Anterior cingulate cortex (tissue), 58 donors: Measurements from ENCODE around the gene PTPRN2.

Source experiments
- DNase-seq, 58 donors: peaks; one replicate each; lab custom pipeline; 2025; lab: John Stamatoyannopoulos, UW

The PTPRN2 gene

GRCh38 chr7:157725312-157725711 lies 862.3 kb downstream of the PTPRN2 start:
- peak in 1 of 58 donors; percentile 12 for DNase-seq

DNA sequence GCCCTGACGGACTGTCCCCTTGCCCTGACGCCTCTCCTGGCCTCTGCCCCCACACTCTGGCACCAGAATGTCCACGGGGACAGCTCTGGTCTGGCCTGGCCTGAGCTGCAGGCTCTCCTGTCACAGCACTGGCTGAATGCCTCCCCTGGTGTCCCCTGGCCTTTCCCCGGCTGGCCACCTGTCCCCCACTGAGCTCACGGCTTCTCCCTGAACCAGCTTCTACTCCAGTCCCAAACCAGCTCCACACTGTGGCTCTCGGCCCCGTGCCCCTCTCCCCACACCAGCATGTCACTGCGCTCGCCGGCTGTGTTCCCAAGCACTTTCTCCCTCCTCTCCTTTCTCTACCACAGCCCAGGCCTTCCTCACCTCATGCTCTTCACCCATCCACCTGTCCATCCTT lies 864.4 kb downstream of the PTPRN2 start:
- no peak for DNase-seq

- DNase-seq: peak in 3 of 58 donors; percentile 5 to 50 (median 29)
Observed at GRCh38 chr7:157722137-157723060, 865.2 kb downstream of the PTPRN2 start.

DNA sequence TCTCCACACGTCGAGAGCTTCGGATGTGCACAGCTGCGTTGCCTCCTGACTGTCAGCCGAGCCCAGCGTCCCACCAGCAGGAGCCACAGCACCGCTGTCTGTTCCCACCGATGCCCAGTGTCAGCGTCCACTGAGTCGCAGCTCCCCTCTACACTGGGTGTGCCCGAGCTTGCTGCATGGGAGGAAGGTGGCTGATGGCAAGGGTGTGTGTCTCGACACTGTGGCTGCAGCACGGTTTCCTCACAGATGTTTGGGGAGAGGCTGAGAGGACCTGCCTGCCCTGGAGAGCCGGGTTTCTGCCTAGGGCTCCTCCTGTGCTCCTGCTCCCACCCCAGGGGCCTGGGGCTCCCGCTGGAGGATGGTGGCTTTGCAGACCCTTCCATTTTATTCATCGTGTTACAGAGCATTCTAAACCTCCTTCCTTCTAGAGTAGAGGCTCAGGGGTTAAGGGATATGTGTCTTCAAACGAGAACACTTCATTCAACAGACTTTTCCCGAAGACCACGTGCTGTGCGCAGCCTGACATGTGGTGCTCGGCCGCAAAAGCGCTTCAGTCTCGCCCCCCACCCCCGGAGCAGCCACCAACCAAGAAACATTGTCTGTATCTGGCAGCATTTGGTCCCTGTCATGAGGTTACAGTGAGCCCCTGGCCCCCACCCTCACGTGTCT lies 866.0 kb downstream of the PTPRN2 start:
- no peak for DNase-seq

GRCh38 chr7:157719705-157720655 lies 867.6 kb downstream of the PTPRN2 start:
- DNase-seq: no peak

DNA sequence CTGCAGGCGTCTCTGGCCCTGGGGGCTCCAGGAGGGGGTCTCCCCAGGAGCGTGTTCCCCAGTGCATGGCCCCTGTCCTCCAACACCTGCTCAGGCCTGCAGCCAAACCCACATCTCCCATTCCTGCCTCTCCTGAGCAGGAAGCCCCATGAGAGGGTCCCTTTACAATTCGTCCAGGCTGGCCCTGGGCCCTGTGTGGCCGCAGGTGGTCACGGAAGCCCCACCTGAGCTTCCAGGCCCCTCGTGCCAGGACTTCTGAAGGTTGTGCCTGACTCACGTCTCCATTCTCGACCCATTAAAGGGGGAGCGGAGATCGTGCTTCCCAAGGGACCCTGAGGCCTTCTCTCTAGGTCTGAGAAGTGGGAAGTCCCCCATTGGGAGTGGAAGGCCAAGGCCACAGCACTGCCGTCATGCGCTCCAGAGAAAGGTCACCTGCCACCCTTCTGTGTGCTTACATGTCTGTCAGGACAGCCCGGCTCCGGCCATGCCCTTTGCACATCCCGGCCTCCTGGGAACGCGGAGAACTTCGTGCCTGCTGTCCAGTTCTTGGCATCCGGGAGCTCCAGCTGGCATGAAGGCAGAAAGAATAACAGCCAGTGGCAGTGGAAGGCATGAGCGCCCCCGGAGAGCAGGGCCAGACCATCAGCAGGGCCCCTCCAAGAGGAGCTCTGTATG lies 868.5 kb downstream of the PTPRN2 start:
- DNase-seq: no peak

DNA sequence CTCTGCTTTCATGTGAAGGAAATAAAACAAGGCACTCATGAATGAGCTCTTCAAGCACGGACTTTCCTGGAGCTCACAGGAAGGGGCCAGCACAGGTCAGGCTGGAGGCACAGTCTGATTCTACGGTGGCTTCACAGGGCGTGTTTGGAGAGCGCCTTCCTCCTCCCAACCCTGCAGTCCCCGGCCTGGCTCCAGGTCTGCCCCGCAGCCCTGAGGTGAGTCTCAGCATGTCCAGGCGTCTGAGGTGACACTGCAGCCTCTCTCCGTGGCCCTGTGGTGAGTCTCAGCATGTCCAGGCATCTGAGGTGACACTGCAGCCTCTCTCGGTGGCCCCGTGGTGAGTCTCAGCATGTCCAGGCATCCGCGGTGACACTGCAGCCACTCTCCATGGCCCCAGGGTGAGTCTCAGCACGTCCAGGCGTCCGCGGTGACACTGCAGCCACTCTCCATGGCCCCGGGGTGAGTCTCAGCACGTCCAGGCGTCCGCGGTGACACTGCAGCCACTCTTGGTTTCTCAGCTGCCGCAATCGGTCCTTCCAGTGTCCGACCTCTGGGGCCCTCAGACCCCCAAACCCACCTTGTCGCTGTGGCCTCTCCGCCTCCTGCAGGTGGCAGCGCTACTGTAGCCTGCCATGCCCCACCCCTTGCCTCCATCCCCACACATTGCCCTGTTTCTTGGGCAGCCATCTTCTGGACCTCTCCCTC lies 869.2 kb downstream of the PTPRN2 start:
- DNase-seq: no peak

DNA sequence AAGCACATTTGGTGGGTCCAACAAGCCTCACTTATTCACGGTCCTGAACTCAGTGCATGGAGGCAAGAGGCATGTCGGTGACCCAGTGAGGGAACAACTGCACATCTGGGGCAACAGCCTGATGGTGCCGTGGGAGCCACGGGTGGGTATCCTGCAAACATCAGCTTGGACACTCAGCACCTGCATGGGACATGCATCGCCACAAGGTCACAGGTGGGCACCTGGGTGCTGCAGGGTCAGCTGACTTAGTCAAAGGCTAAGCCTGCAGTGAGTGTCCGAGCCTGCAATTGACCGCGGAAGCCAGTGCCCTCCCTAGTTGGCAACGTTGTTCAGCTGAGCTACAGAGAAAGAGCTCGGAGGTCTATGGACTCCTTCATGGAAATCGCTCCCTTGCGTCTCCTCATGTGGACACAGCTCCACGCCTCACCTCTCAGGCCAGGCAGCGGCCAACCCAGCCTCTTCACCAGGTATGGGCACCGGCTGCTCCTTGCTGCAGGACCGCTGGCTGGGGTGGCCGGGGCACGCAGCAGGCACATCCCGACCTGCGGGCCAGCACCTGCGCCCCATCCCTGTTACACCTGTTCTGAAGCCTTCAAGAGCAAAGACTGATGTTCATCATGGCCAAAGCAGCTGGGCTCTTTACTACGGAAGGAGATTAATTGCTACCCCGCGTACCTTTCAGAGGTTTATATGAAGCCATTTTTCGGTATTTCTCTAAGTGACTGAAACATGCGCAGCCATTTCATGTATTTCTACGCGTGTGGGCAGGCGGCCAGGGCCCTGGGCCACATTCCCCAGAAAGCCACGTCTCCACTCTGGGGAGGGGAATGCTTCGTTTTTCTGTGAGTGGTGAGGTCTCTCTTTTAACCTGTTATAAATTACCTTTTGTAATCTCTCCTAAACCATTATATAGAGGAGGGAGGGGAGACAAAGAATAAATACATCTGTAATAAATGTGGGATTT lies 870.1 kb downstream of the PTPRN2 start:
- no peak for DNase-seq

DNA sequence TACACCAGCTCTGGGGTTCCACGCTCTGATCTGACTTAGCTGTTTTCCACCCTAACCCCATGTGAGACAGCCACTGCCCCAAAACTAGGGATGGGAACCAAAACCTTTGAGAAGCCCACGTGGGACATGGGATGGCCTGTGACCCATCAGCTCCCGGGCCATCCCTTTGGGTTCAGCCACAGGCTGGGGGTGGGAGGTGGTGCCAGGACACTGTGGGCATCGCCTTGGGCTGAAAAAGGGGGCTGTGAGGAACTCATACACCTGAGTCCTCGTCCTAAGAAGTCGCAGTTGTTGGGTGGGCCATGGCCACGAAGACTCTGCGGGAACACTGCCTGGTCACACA lies 871.7 kb downstream of the PTPRN2 start:
- DNase-seq: no peak

DNA sequence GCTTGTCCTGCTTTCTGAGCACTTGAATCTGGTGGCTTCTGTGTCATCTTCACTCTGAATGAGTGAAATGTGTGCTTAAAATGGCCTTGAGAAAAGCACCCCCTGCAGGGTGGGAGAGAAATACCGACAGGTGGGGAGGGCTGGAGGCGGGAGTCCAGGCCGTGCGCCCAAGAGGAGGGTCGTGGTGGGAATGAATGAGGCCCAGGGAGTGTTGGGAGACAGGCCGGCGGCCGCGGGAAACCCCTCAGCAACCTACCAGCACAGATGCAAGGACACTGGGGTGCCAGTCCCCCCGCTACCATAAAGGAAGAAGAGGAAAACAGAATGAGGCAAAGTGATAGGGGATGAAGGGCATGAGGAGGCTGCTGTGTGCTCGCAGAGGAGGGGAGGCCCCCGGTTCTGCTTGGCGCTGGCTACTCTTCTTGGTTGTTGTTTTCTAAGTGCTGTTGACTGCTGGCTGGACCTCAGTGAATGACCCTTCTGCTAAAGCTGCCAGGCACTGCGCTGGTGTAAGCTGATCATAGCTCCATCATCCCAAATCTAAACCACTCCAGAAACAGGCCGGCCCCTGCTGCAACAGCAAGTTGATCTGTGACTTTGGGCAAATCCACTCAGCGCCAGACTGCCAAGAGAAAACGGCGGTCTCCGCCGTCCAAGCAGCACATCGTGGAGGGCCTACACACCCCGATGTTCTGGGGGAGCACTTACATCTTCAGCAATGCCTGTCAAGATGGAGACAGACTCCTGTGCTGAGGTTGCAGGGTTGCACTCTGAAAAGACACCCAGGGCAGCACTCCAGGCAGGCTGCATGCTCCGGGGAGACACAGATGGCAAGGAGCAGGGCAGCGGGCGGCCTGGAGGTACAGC lies 872.3 kb downstream of the PTPRN2 start:
- DNase-seq: no peak

GRCh38 chr7:157714166-157715070 lies 873.2 kb downstream of the PTPRN2 start:
- DNase-seq: no peak

- no peak for DNase-seq
Observed at GRCh38 chr7:157713591-157713990, 874.0 kb downstream of the PTPRN2 start.

- DNase-seq: no peak
Observed at GRCh38 chr7:157712666-157713235, 874.9 kb downstream of the PTPRN2 start.

- DNase-seq: no peak
Observed at GRCh38 chr7:157711353-157711888, 876.2 kb downstream of the PTPRN2 start.

DNA sequence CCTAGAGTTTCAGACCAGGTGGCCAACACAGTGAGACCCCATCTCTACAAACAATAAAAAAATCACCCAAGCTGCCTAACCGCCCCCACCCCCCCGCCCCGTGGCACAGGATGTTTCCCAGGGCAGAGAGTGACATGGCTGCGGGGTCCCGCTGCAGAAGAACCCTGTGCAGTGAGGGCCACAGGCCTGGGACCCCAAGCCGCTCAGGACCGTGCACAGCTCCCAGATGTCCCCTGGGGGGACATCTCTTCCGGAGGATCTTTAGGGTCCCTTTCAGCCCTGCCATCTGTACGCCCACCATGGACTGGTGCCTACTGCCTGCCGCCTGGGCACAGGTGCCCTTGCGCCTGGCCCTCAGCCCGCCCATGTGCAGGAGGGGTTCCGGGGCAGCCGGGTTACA lies 877.2 kb downstream of the PTPRN2 start:
- DNase-seq: no peak
